Measurements from ENCODE around the gene NLGN1. TPM values are rescaled to one million over a fixed set of nuclear protein-coding genes. Genes with fewer than 3 reads are reported as not detected.
"Not testable (repeated sequence)": the region's sequence is repeated elsewhere in the genome, so short reads cannot be mapped to it uniquely, and the experiment has no call there.

NLGN1 gene
- total RNA-seq, 2 experiments from 2014 or later = not detected

GRCh38 chr3:174191380-174191779 is 793.8 kb downstream of the NLGN1 start:
- CTCF ChIA-PET = no interaction called here
- POLR2A ChIA-PET = no interaction called here

GRCh38 chr3:174191895-174192294 is 794.4 kb downstream of the NLGN1 start:
- ChIA-PET POLR2A (no interaction called here), CTCF (no interaction called here)

- ChIA-PET POLR2A (no interaction called here), CTCF (no interaction called here)
Measured at GRCh38 chr3:174192471-174192870, 794.9 kb downstream of the NLGN1 start.

- POLR2A ChIA-PET = no interaction called here
- CTCF ChIA-PET = no interaction called here
Measured at GRCh38 chr3:174193604-174194003, 796.1 kb downstream of the NLGN1 start.

- ChIA-PET POLR2A (no interaction called here), CTCF (no interaction called here)
Measured at GRCh38 chr3:174197416-174197815, 799.9 kb downstream of the NLGN1 start.

- ChIA-PET POLR2A (no interaction called here), CTCF (no interaction called here)
Measured at GRCh38 chr3:174198199-174198598, 800.7 kb downstream of the NLGN1 start.

GRCh38 chr3:174199696-174200095 is 802.2 kb downstream of the NLGN1 start:
- CTCF ChIA-PET = no interaction called here

GRCh38 chr3:174202116-174202515 is 804.6 kb downstream of the NLGN1 start:
- CTCF ChIA-PET = no interaction called here
- POLR2A ChIA-PET = no interaction called here

More at GRCh38 chr3:174199696-174200095, 802.2 kb downstream of the NLGN1 start:
- POLR2A ChIA-PET = no interaction called here

- POLR2A ChIA-PET = no interaction called here
Measured at GRCh38 chr3:174202561-174202960, 805.0 kb downstream of the NLGN1 start.

GRCh38 chr3:174204765-174205164 is 807.2 kb downstream of the NLGN1 start:
- ChIA-PET CTCF (no interaction called here), POLR2A (no interaction called here)

More at GRCh38 chr3:174202561-174202960, 805.0 kb downstream of the NLGN1 start:
- CTCF ChIA-PET = no interaction called here

- ChIA-PET CTCF (no interaction called here), POLR2A (no interaction called here)
Measured at GRCh38 chr3:174206607-174207192, 809.2 kb downstream of the NLGN1 start.

GRCh38 chr3:174208161-174208560 is 810.6 kb downstream of the NLGN1 start:
- POLR2A ChIA-PET = no interaction called here
- CTCF ChIA-PET = no interaction called here

GRCh38 chr3:174211896-174212295 is 814.4 kb downstream of the NLGN1 start:
- POLR2A ChIA-PET, CTCF ChIA-PET: not testable (repeated sequence)

GRCh38 chr3:174215456-174215855 is 817.9 kb downstream of the NLGN1 start:
- POLR2A ChIA-PET = no interaction called here
- CTCF ChIA-PET = no interaction called here

- CTCF ChIA-PET = no interaction called here
- POLR2A ChIA-PET = no interaction called here
Measured at GRCh38 chr3:174216019-174216418, 818.5 kb downstream of the NLGN1 start.

GRCh38 chr3:174216946-174217718 is 819.6 kb downstream of the NLGN1 start:
- ChIA-PET CTCF (no interaction called here), POLR2A (no interaction called here)

- ChIA-PET CTCF (no interaction called here), POLR2A (no interaction called here)
Measured at GRCh38 chr3:174218016-174218415, 820.5 kb downstream of the NLGN1 start.

GRCh38 chr3:174219738-174220137 is 822.2 kb downstream of the NLGN1 start:
- CTCF ChIA-PET = no interaction called here
- POLR2A ChIA-PET = no interaction called here

- CTCF ChIA-PET = no interaction called here
- POLR2A ChIA-PET = no interaction called here
Measured at GRCh38 chr3:174220775-174221554, 823.4 kb downstream of the NLGN1 start.

- CTCF ChIA-PET = no interaction called here
- POLR2A ChIA-PET = no interaction called here
Measured at GRCh38 chr3:174223042-174223441, 825.5 kb downstream of the NLGN1 start.

GRCh38 chr3:174223626-174224025 is 826.1 kb downstream of the NLGN1 start:
- ChIA-PET POLR2A (no interaction called here), CTCF (no interaction called here)

Measured in activated CD8-positive, alpha-beta memory T cell treated with anti-CD3 and anti-CD28 coated beads for 36 hours (primary cell).